CD8-positive, alpha-beta memory T cell (primary cell): ENCODE results near the gene ZNF486. TPM values are rescaled to one million over a fixed set of nuclear protein-coding genes. Genes with fewer than 3 reads are reported as not detected.

ENCODE experiments used
- polyA plus RNA-seq: library from polyadenylated mRNA; unstranded; fragments of 300-500 nt; fragmentation: Illumina TruSeq; gene quantifications from one replicate; pipeline ENCODE4 v1.2.3, GENCODE V29; 2021
- total RNA-seq, 2 experiments: library from RNA; stranded (reverse); gene quantifications; one replicate each; pipeline ENCODE4 v1.2.3, GENCODE V29; 2021

Gene ZNF486
- total and polyA plus RNA-seq, 3 experiments from 2014 or later: 4.9 to 12.0 (median 10.5) TPM

Other genes with a start within 250 kb of the ZNF486 start
- 10 to 100 TPM in 1 of 2 experiments, 1 to 10 TPM in 1; 9.6 to 10.3 TPM for gene ZNF682, start 127.7 kb upstream of the ZNF486 start, total RNA-seq
- gene ZNF682, start 127.7 kb upstream of the ZNF486 start, polyA plus RNA-seq: 4.5 TPM
- 10 to 100 TPM; 11.9 to 12.8 TPM for gene ZNF90, start 89.2 kb upstream of the ZNF486 start, total RNA-seq
- gene ZNF90, start 89.2 kb upstream of the ZNF486 start, polyA plus RNA-seq: 1.8 TPM